T-cell (primary cell): ENCODE measurements around the gene CPNE5. TPM values are rescaled to one million over a fixed set of nuclear protein-coding genes. Genes with fewer than 3 reads are reported as not detected.

Experiments used
- ATAC-seq, 4 experiments: fragments of 200-7000 bp in 3 of 4; fragments of 150-1000 bp in 1 of 4; cut with Tn5 transposase; replicated peaks in 1 of 4; 1 replicate in 3 of 4; 2 replicates in 1 of 4; pipeline ENCODE4 v1.10.0; 2021; ENCODE audit warnings: moderate library complexity in 3 of 4, mild to moderate bottlenecking in 2 of 4, moderate number of reproducible peaks in 1 of 4
- CTCF ChIA-PET, 2 donors: fragments of 300-600 bp; sonication (Branson Sonifier 250); formaldehyde crosslinking; loops; one replicate each; lab custom pipeline; 2022; ENCODE audit warnings: antibody characterized with exemption in 2 of 2; lab: Charles Lee
- POLR2A ChIA-PET, 2 donors: fragments of 300-600 bp; sonication (Branson Sonifier 250); formaldehyde crosslinking; loops; one replicate each; lab custom pipeline; 2022; ENCODE audit warnings: antibody characterized with exemption in 2 of 2; lab: Charles Lee
- DNase-seq, 35 experiments: peaks; one replicate each; pipeline versions ENCODE4 v3.0.0 to v3.0.0-alpha.2; 2013 to 2023
- H3K27ac ChIP-seq: one replicate; pipeline ENCODE4 v1.5.1; 2013; ENCODE audit warnings: low read length
- H3K27me3 ChIP-seq, 2 experiments: replicated peaks in 1 of 2; 1 replicate in 1 of 2; 2 replicates in 1 of 2; pipeline versions ENCODE4 v1.6.1 to v1.7.0; 2013; ENCODE audit warnings: low read length in 1 of 2, mixed read lengths in 1 of 2; ENCODE audit not compliant: control insufficient read depth in 2 of 2, insufficient read depth in 2 of 2; ENCODE audit errors: extremely low read depth in 1 of 2
- H3K36me3 ChIP-seq, 2 donors: 1 replicate in 1 of 2; 2 replicates in 1 of 2; pipeline versions ENCODE4 v1.6.1 to v1.7.0; 2013; ENCODE audit warnings: low read length in 1 of 2; ENCODE audit not compliant: control insufficient read depth in 2 of 2, insufficient read depth in 1 of 2; ENCODE audit errors: extremely low read depth in 1 of 2
- H3K4me1 ChIP-seq, 2 experiments: 1 replicate in 1 of 2; 2 replicates in 1 of 2; pipeline versions ENCODE4 v1.6.1 to v1.7.0; 2013; ENCODE audit warnings: low read length in 2 of 2, mixed read lengths in 1 of 2; ENCODE audit not compliant: insufficient read depth in 2 of 2, control insufficient read depth in 1 of 2; ENCODE audit errors: extremely low read depth in 1 of 2
- H3K4me3 ChIP-seq, 2 donors: 1 replicate in 1 of 2; 2 replicates in 1 of 2; pipeline versions ENCODE4 v1.5.1 to v1.7.0; 2013; ENCODE audit warnings: mild to moderate bottlenecking in 2 of 2, low read length in 1 of 2, moderate library complexity in 1 of 2; ENCODE audit not compliant: control insufficient read depth in 1 of 2; ENCODE audit errors: extremely low read depth in 1 of 2
- H3K9me3 ChIP-seq: 2 replicates; pipeline ENCODE4 v1.7.0; 2013
- H3K27ac Mint-ChIP-seq, 2 donors: one replicate each; pipeline ENCODE4 v1.8.0; 2020 to 2021; ENCODE audit warnings: mild to moderate bottlenecking in 2 of 2, mixed read lengths in 2 of 2
- H3K27me3 Mint-ChIP-seq, 2 donors: one replicate each; pipeline ENCODE4 v1.8.0; 2021 to 2022; ENCODE audit warnings: mixed read lengths in 2 of 2
- H3K36me3 Mint-ChIP-seq: one replicate; pipeline ENCODE4 v1.8.0; 2021; ENCODE audit warnings: mixed read lengths
- H3K4me1 Mint-ChIP-seq, 3 donors: one replicate each; pipeline ENCODE4 v1.8.0; 2020 to 2022; ENCODE audit warnings: mixed read lengths in 3 of 3, mild to moderate bottlenecking in 1 of 3
- H3K4me3 Mint-ChIP-seq, 3 donors: one replicate each; pipeline ENCODE4 v1.8.0; 2020 to 2022; ENCODE audit warnings: mild to moderate bottlenecking in 3 of 3, mixed read lengths in 3 of 3, moderate library complexity in 3 of 3
- H3K9me3 Mint-ChIP-seq, 3 donors: one replicate each; pipeline ENCODE4 v1.8.0; 2020 to 2022; ENCODE audit warnings: mixed read lengths in 3 of 3
- WGBS: methylation state at CpG from one replicate; pipeline ENCODE4 v1.1.5; 2013; ENCODE audit warnings: missing lambda C conversion rate; ENCODE audit not compliant: insufficient coverage; 5-methylcytosine and 5-hydroxymethylcytosine counted together
- total RNA-seq, 35 experiments: library from RNA in 6 of 35; stranded (reverse) in 6 of 35; fragments of 120-200 nt in 1 of 35; gene quantifications; one replicate each; pipeline versions ENCODE4 v1.2.1 to v1.2.4 and lab custom pipeline; 2013 to 2026

Gene CPNE5
- total RNA-seq, 5 donors from 2014 or later (not counting 1 experiment from before 2014, with no cell fraction given) = 0.73 to 1.8 (median 1.1) TPM

GRCh38 chr6:36852481-36853147 lies 13.4 kb upstream of the CPNE5 start:
- Histone ChIP-seq H3K36me3 (peaks cover 9 to 28% of the 10 kb centered on the region in 2 donors), H3K9me3 (no peaks in the 10 kb centered on the region), H3K4me1 (no peaks in the 10 kb centered on the region), H3K4me3 (no peak overlapping the region), H3K27ac (no peak overlapping the region), H3K27me3 (peaks cover 0 to 4% of the 10 kb centered on the region in 2 experiments)
- H3K4me1 Mint-ChIP-seq = peaks cover 0 to 2% (median 0%) of the 10 kb centered on the region in 3 donors
- peaks cover 0 to 11% (median 7%) of the 10 kb centered on the region in 3 donors for H3K9me3 Mint-ChIP-seq
- DNase-seq (no peak), ATAC-seq (no peak)
- 90% methylated on average over 2 of the region's 4 CpGs for WGBS
- H3K27ac Mint-ChIP-seq = no peak overlapping the region
- H3K36me3 Mint-ChIP-seq = peaks cover 63% of the 10 kb centered on the region
- POLR2A ChIA-PET = no interaction called here
- CTCF ChIA-PET = interaction anchor here in 1 of 2 donors (1.0 to 1.1 kb wide), 2 partner anchors 10 to 237 kb away, joined by 3 to 9 read pairs; no protein-coding TSS in a partner anchor
- H3K27me3 Mint-ChIP-seq = no peaks in the 10 kb centered on the region
- H3K4me3 Mint-ChIP-seq = no peak overlapping the region

- peaks cover 7 to 26% of the 10 kb centered on the region in 2 donors for H3K36me3 ChIP-seq
- DNase-seq = no peak
- ChIA-PET CTCF (interaction anchor here in 1 of 2 donors (0.6 to 3.0 kb wide), 5 partner anchors 9 to 297 kb away, joined by 3 to 9 read pairs (median 7); no protein-coding TSS in a partner anchor), POLR2A (no interaction called here)
- no peak overlapping the region for H3K4me3 ChIP-seq
- Mint-ChIP-seq H3K27me3 (no peaks in the 10 kb centered on the region), H3K4me3 (no peak overlapping the region), H3K9me3 (peaks cover 0 to 11% (median 7%) of the 10 kb centered on the region in 3 donors), H3K36me3 (peaks cover 58% of the 10 kb centered on the region), H3K27ac (no peak overlapping the region), H3K4me1 (peaks cover 0 to 2% (median 0%) of the 10 kb centered on the region in 3 donors)
- peaks cover 0 to 4% of the 10 kb centered on the region in 2 experiments for H3K27me3 ChIP-seq
- H3K9me3 ChIP-seq = no peaks in the 10 kb centered on the region
- no peak for ATAC-seq
- H3K27ac ChIP-seq = no peak overlapping the region
- no CpG with 5 or more reads among the region's 4 CpGs for WGBS
- H3K4me1 ChIP-seq = no peaks in the 10 kb centered on the region
Observed at GRCh38 chr6:36851626-36852025, 12.4 kb upstream of the CPNE5 start.

GRCh38 chr6:36851149-36851614 lies 11.9 kb upstream of the CPNE5 start:
- ATAC-seq = peak in 1 of 4 experiments; percentile 30

GRCh38 chr6:36850021-36850420 lies 10.8 kb upstream of the CPNE5 start:
- Mint-ChIP-seq H3K9me3 (peaks cover 0 to 11% (median 7%) of the 10 kb centered on the region in 3 donors), H3K36me3 (peaks cover 45% of the 10 kb centered on the region), H3K27me3 (no peaks in the 10 kb centered on the region), H3K4me1 (peaks cover 0 to 2% (median 0%) of the 10 kb centered on the region in 3 donors), H3K4me3 (no peak overlapping the region), H3K27ac (no peak overlapping the region)
- ChIA-PET POLR2A (no interaction called here), CTCF (interaction anchor here (0.5 to 3.0 kb wide), 4 partner anchors 83 to 362 kb away, joined by 3 to 9 read pairs (median 6); no protein-coding TSS in a partner anchor)
- no peak overlapping the region for H3K27ac ChIP-seq
- peaks cover 0 to 4% of the 10 kb centered on the region in 2 experiments for H3K27me3 ChIP-seq
- H3K4me1 ChIP-seq = no peaks in the 10 kb centered on the region
- 100% methylated on average over 4 of the region's 9 CpGs for WGBS
- DNase-seq (no peak), ATAC-seq (no peak)
- no peaks in the 10 kb centered on the region for H3K9me3 ChIP-seq
- H3K36me3 ChIP-seq = peaks cover 0 to 11% of the 10 kb centered on the region in 2 donors
- H3K4me3 ChIP-seq = no peak overlapping the region

More at GRCh38 chr6:36851149-36851614, 11.9 kb upstream of the CPNE5 start:
- Mint-ChIP-seq H3K9me3 (peaks cover 0 to 11% (median 7%) of the 10 kb centered on the region in 3 donors), H3K36me3 (peaks cover 54% of the 10 kb centered on the region), H3K27me3 (no peaks in the 10 kb centered on the region), H3K4me3 (no peak overlapping the region), H3K27ac (no peak overlapping the region), H3K4me1 (peaks cover 0 to 2% (median 0%) of the 10 kb centered on the region in 3 donors)
- Histone ChIP-seq H3K36me3 (peaks cover 7 to 22% of the 10 kb centered on the region in 2 donors), H3K9me3 (no peaks in the 10 kb centered on the region), H3K4me3 (peak overlapping the region in 1 of 2 donors; percentile 18), H3K27ac (no peak overlapping the region), H3K4me1 (no peaks in the 10 kb centered on the region), H3K27me3 (peaks cover 0 to 4% of the 10 kb centered on the region in 2 experiments)
- POLR2A ChIA-PET = no interaction called here
- 50% methylated on average over 2 of the region's 3 CpGs for WGBS
- DNase-seq = peak in 11 of 35 experiments; percentile 15 to 68 (median 24)
- CTCF ChIA-PET = interaction anchor here (0.6 to 3.0 kb wide), 6 partner anchors 10 to 297 kb away, joined by 3 to 9 read pairs (median 6); no protein-coding TSS in a partner anchor

GRCh38 chr6:36848658-36849441 lies 9.6 kb upstream of the CPNE5 start:
- DNase-seq (no peak), ATAC-seq (no peak)
- 52% methylated on average over 16 of the region's 26 CpGs for WGBS
- H3K4me3 ChIP-seq = peak overlapping the region in 1 of 2 donors; percentile 17
- H3K4me3 Mint-ChIP-seq = peak overlapping the region in 1 of 3 donors; percentile 26
- peaks cover 0 to 2% (median 0%) of the 10 kb centered on the region in 3 donors for H3K4me1 Mint-ChIP-seq
- H3K4me1 ChIP-seq = no peaks in the 10 kb centered on the region
- no peak overlapping the region for H3K27ac Mint-ChIP-seq
- peaks cover 0 to 5% of the 10 kb centered on the region in 2 donors for H3K36me3 ChIP-seq
- H3K36me3 Mint-ChIP-seq = peaks cover 36% of the 10 kb centered on the region
- ChIA-PET POLR2A (interaction anchor here in 1 of 2 donors (0.7 kb wide), 1 partner anchor 324 kb away, joined by 3 read pairs; no protein-coding TSS in a partner anchor), CTCF (interaction anchor here (0.6 to 2.1 kb wide), 4 partner anchors 34 to 169 kb away, joined by 3 to 8 read pairs (median 3); no protein-coding TSS in a partner anchor)
- no peaks in the 10 kb centered on the region for H3K9me3 ChIP-seq
- peaks cover 0 to 11% (median 7%) of the 10 kb centered on the region in 3 donors for H3K9me3 Mint-ChIP-seq
- no peaks in the 10 kb centered on the region for H3K27me3 Mint-ChIP-seq
- H3K27ac ChIP-seq = no peak overlapping the region
- H3K27me3 ChIP-seq = peaks cover 0 to 4% of the 10 kb centered on the region in 2 experiments
